Keratinocyte (primary cell): ENCODE results near the gene EFHD2. TPM values are rescaled to one million over a fixed set of nuclear protein-coding genes. Genes with fewer than 3 reads are reported as not detected.

Source experiments
- DNase-seq: peaks from one replicate; pipeline ENCODE4 v3.0.0-alpha.2; 2011; ENCODE audit warnings: low read depth, missing footprints, low spot score
- FAIRE-seq: peaks from 2 replicates; lab custom pipeline; 2011; peaks lifted over from hg19 to GRCh38; lab: Jason Lieb, UNC
- H2AFZ ChIP-seq: 2 replicates; pipeline ENCODE4 v1.6.0; 2012; ENCODE audit warnings: low read length, control low read depth, inconsistent platforms; ENCODE audit not compliant: control insufficient read depth
- H3K27ac ChIP-seq: 2 replicates; pipeline ENCODE4 v1.5.1; 2011; ENCODE audit warnings: low read length; ENCODE audit not compliant: control insufficient read depth, insufficient read depth
- H3K27me3 ChIP-seq: 3 replicates; pipeline ENCODE4 v1.6.0; 2011; ENCODE audit warnings: low read length; ENCODE audit not compliant: control insufficient read depth, insufficient read depth; ENCODE audit errors: extremely low read depth
- H3K36me3 ChIP-seq, 2 experiments: 2 replicates in 1 of 2; 3 replicates in 1 of 2; pipeline ENCODE4 v1.5.1; 2011; ENCODE audit warnings: low read length in 2 of 2, mild to moderate bottlenecking in 1 of 2; ENCODE audit not compliant: control insufficient read depth in 2 of 2, insufficient read depth in 2 of 2; ENCODE audit errors: extremely low read depth in 1 of 2
- H3K4me1 ChIP-seq: 3 replicates; pipeline ENCODE4 v1.5.1; 2011; ENCODE audit warnings: low read length; ENCODE audit not compliant: control insufficient read depth, insufficient read depth; ENCODE audit errors: extremely low read depth
- H3K4me2 ChIP-seq: 3 replicates; pipeline ENCODE4 v1.6.0; 2011; ENCODE audit warnings: low read depth, low read length; ENCODE audit not compliant: control insufficient read depth, insufficient read depth; ENCODE audit errors: extremely low read depth
- H3K4me3 ChIP-seq, 3 experiments: fragments of 200-600 bp in 1 of 3; sonication (generic) in 1 of 3; 2 replicates in 2 of 3; 3 replicates in 1 of 3; pipeline ENCODE4 v1.5.1; 2011 to 2016; ENCODE audit warnings: low read length in 3 of 3, mild to moderate bottlenecking in 3 of 3, control low read depth in 2 of 3, inconsistent platforms in 1 of 3, low read depth in 1 of 3, mixed read lengths in 1 of 3, mixed run types in 1 of 3, moderate library complexity in 1 of 3; ENCODE audit not compliant: control insufficient read depth in 2 of 3, insufficient read depth in 2 of 3; ENCODE audit errors: extremely low read depth in 1 of 3
- H3K79me2 ChIP-seq: 2 replicates; pipeline ENCODE4 v1.6.0; 2012; ENCODE audit warnings: low read length; ENCODE audit not compliant: control insufficient read depth, insufficient read depth
- H3K9ac ChIP-seq: 3 replicates; pipeline ENCODE4 v1.6.0; 2011; ENCODE audit warnings: low read length; ENCODE audit not compliant: control insufficient read depth, insufficient read depth; ENCODE audit errors: extremely low read depth
- H3K9me1 ChIP-seq: 3 replicates; pipeline ENCODE4 v1.6.0; 2011; ENCODE audit warnings: low read length; ENCODE audit not compliant: control insufficient read depth, insufficient read depth; ENCODE audit errors: extremely low read depth
- H3K9me3 ChIP-seq: 2 replicates; pipeline ENCODE4 v1.5.1; 2012; ENCODE audit warnings: low read depth, low read length; ENCODE audit not compliant: control insufficient read depth
- H4K20me1 ChIP-seq: 3 replicates; pipeline ENCODE4 v1.6.0; 2011; ENCODE audit warnings: low read length; ENCODE audit not compliant: control insufficient read depth, insufficient read depth; ENCODE audit errors: extremely low read depth
- CTCF ChIP-seq, 3 experiments: IDR thresholded peaks in 1 of 3; conservative IDR thresholded peaks in 1 of 3; optimal IDR thresholded peaks in 1 of 3; 2 replicates in 2 of 3; 3 replicates in 1 of 3; pipeline versions ENCODE3 to v1.5.1; 2011; ENCODE audit warnings: low read length in 3 of 3, mild to moderate bottlenecking in 3 of 3, moderate library complexity in 2 of 3, control low read depth in 1 of 3, inconsistent platforms in 1 of 3; ENCODE audit not compliant: insufficient read depth in 2 of 3; ENCODE audit errors: extremely low read depth in 1 of 3
- EZH2 ChIP-seq: IDR thresholded peaks from one replicate; pipeline ENCODE4 v1.6.1; 2012; ENCODE audit warnings: inconsistent platforms, mild to moderate bottlenecking, low read length, moderate library complexity
- dilution Hi-C: fragments of 300-500 bp; cut with MboI; formaldehyde crosslinking; loops from one replicate; pipeline ENCODE4 v1.7.0; 2020; ENCODE audit warnings: low sequenced_read_pairs; ENCODE audit not compliant: extremely low pct_ligation_motif_present
- polyA plus RNA-seq, 5 experiments: library from polyadenylated mRNA; depleted of rRNA in 3 of 5; stranded (reverse) in 3 of 5; stranded (forward) in 1 of 5; unstranded in 1 of 5; fragments of >200 nt; gene quantifications; 1 replicate in 1 of 5; 2 replicates in 3 of 5; 3 replicates in 1 of 5; pipeline versions ENCODE4 v1.2.1 to v1.2.3, GENCODE V29; 2011 to 2012; ENCODE audit warnings: missing spikeins in 2 of 5, low read depth in 1 of 5, low replicate concordance in 1 of 5

Gene EFHD2
- polyA plus RNA-seq, 1 donor (not counting 4 experiments of a cell fraction or from before 2014, with no cell fraction given), result 47.6 TPM

GRCh38 chr1:15382601-15383518 is 26.8 kb upstream of the EFHD2 start:
- H3K4me2 ChIP-seq, result no peak overlapping the region
- peaks cover 26% of the 10 kb centered on the region for H3K27me3 ChIP-seq
- H3K9me1 ChIP-seq, result no peaks in the 10 kb centered on the region
- no peak overlapping the region for H3K9ac ChIP-seq
- no peak for DNase-seq
- no peak overlapping the region for H2AFZ ChIP-seq
- peaks cover 3% of the 10 kb centered on the region for H4K20me1 ChIP-seq
- H3K9me3 ChIP-seq, result no peaks in the 10 kb centered on the region
- H3K36me3 ChIP-seq, result no peaks in the 10 kb centered on the region
- dilution Hi-C loops, result no loop called here
- no peaks in the 10 kb centered on the region for H3K79me2 ChIP-seq
- H3K4me3 ChIP-seq, result no peak overlapping the region
- FAIRE-seq, result no peak
- no peak overlapping the region for H3K27ac ChIP-seq
- TF ChIP-seq EZH2 (no peak), CTCF (optimal IDR thresholded peaks at IDR 0.05 in 1 of 3, IDR thresholded peaks at IDR 0.05 in 1 of 3, conservative IDR thresholded peaks at IDR 0.05 in 1 of 3; ENCODE audit: extremely low read depth in 1 of 3, insufficient read depth in 2 of 3, low read length in 3 of 3) (no peak)
- no peaks in the 10 kb centered on the region for H3K4me1 ChIP-seq

- H3K9me3 ChIP-seq, result no peaks in the 10 kb centered on the region
- TF ChIP-seq EZH2, result no peak
- TF ChIP-seq CTCF (optimal IDR thresholded peaks at IDR 0.05 in 1 of 3, IDR thresholded peaks at IDR 0.05 in 1 of 3, conservative IDR thresholded peaks at IDR 0.05 in 1 of 3; ENCODE audit: extremely low read depth in 1 of 3, insufficient read depth in 2 of 3, low read length in 3 of 3), result no peak
- H3K27me3 ChIP-seq, result peaks cover 26% of the 10 kb centered on the region
- no peaks in the 10 kb centered on the region for H3K36me3 ChIP-seq
- H4K20me1 ChIP-seq, result peaks cover 3% of the 10 kb centered on the region
- H3K4me2 ChIP-seq, result no peak overlapping the region
- H3K27ac ChIP-seq, result no peak overlapping the region
- H2AFZ ChIP-seq, result no peak overlapping the region
- H3K4me1 ChIP-seq, result no peaks in the 10 kb centered on the region
- no peak overlapping the region for H3K9ac ChIP-seq
- no peaks in the 10 kb centered on the region for H3K79me2 ChIP-seq
- H3K4me3 ChIP-seq, result no peak overlapping the region
- FAIRE-seq, result no peak
- dilution Hi-C loops, result no loop called here
- DNase-seq, result no peak
- no peaks in the 10 kb centered on the region for H3K9me1 ChIP-seq
These were observed 25.9 kb upstream of the EFHD2 start for GRCh38 chr1:15383810-15384209.
